A673 (cell line): ENCODE results near the gene NAA10. TPM values are rescaled to one million over a fixed set of nuclear protein-coding genes. Genes with fewer than 3 reads are reported as not detected.

Experiments
- BruUV-seq: library from RNA; stranded (reverse); fragments of 400-500 nt; replicated peaks from 2 replicates; lab custom pipeline; 2021; lab: Mats Ljungman, UMichigan
- CTCF ChIA-PET: fragments of 300-600 bp; sonication (Branson Sonifier 250); formaldehyde crosslinking; loops from one replicate; lab custom pipeline; 2022; ENCODE audit warnings: antibody characterized with exemption; lab: Charles Lee
- POLR2A ChIA-PET: fragments of 300-600 bp; sonication (Branson Sonifier 250); formaldehyde crosslinking; loops from one replicate; lab custom pipeline; 2022; ENCODE audit warnings: antibody characterized with exemption; ENCODE audit not compliant: low non-redundant PET; lab: Charles Lee
- DNase-seq: peaks from one replicate; pipeline ENCODE4 v3.0.0-alpha.2; 2015; ENCODE audit warnings: low spot score
- H3K27ac ChIP-seq: fragments of 200-600 bp; sonication (generic); 2 replicates; pipeline ENCODE4 v1.5.1; 2016; ENCODE audit warnings: mixed run types, low read depth, mild to moderate bottlenecking, mixed read lengths, antibody characterized with exemption, low read length; ENCODE audit not compliant: poor library complexity, severe bottlenecking
- H3K27me3 ChIP-seq: fragments of 200-600 bp; sonication (generic); replicated peaks from 2 replicates; pipeline ENCODE4 v1.6.1; 2017; ENCODE audit warnings: mixed run types, low read depth, mild to moderate bottlenecking, mixed read lengths, antibody characterized with exemption, low read length; ENCODE audit not compliant: insufficient read depth, poor library complexity
- H3K36me3 ChIP-seq: fragments of 200-600 bp; sonication (generic); 2 replicates; pipeline ENCODE4 v1.6.1; 2016; ENCODE audit warnings: mixed run types, mild to moderate bottlenecking, mixed read lengths, antibody characterized with exemption, low read length; ENCODE audit not compliant: insufficient read depth, poor library complexity, severe bottlenecking
- H3K4me1 ChIP-seq: fragments of 200-600 bp; sonication (generic); 2 replicates; pipeline ENCODE4 v1.6.1; 2017; ENCODE audit warnings: mixed run types, mild to moderate bottlenecking, mixed read lengths, antibody characterized with exemption, low read length; ENCODE audit not compliant: insufficient read depth, poor library complexity, severe bottlenecking
- H3K4me3 ChIP-seq: fragments of 200-600 bp; sonication (generic); 2 replicates; pipeline ENCODE4 v1.5.1; 2016; ENCODE audit warnings: low read depth, mixed run types, mild to moderate bottlenecking, mixed read lengths, low read length; ENCODE audit not compliant: poor library complexity, severe bottlenecking
- H3K9me3 ChIP-seq: fragments of 200-600 bp; sonication (generic); 2 replicates; pipeline ENCODE4 v1.6.1; 2016; ENCODE audit warnings: mixed run types, low read depth, mild to moderate bottlenecking, mixed read lengths, antibody characterized with exemption, low read length; ENCODE audit not compliant: poor library complexity, severe bottlenecking
- CTCF ChIP-seq: fragments of 300-800, 200-600 bp; sonication (generic); conservative IDR thresholded peaks from 2 replicates; pipeline ENCODE4 v1.5.1; 2017; ENCODE audit warnings: low read depth, mild to moderate bottlenecking, antibody characterized with exemption, low read length, moderate library complexity, mixed read lengths
- EZH2 ChIP-seq: fragments of 200-600 bp; sonication (generic); IDR thresholded peaks from 2 replicates; pipeline ENCODE4 v1.6.1; 2017; ENCODE audit warnings: borderline replicate concordance, low read depth, mild to moderate bottlenecking, mixed read lengths, antibody characterized with exemption, low read length; ENCODE audit not compliant: poor library complexity, severe bottlenecking
- intact Hi-C: fragments of 100-400 bp; cut with micrococcal nuclease; formaldehyde crosslinking; loops from one replicate; pipeline ENCODE4 v1.10.0; 2022; ENCODE audit not compliant: unreplicated experiment
- total RNA-seq: library from RNA; stranded (reverse); gene quantifications from 2 replicates; pipeline ENCODE4 v1.2.3, GENCODE V29; 2021

NAA10 gene
- total RNA-seq, 1 experiment from 2014 or later = 140 TPM

GRCh38 chrX:153885968-153886903 is 48.6 kb downstream of the NAA10 start, which contains the start of gene L1CAM:
L1CAM (minus strand) TSS chrX:153886173; CDS start chrX:153875836, 10,337 bp downstream.
- POLR2A ChIA-PET = no interaction called here
- Histone ChIP-seq H3K4me3 (peak within 1 kb of the TSS; percentile 29), H3K27ac (no peak within 1 kb of the TSS), H3K27me3 (peaks cover 36% of the 10 kb centered on the region), H3K36me3 (no peaks in the 10 kb centered on the region), H3K4me1 (no peaks in the 10 kb centered on the region), H3K9me3 (no peaks in the 10 kb centered on the region)
- CTCF ChIA-PET = no interaction called here
- DNase-seq = no peak
- no peak for TF ChIP-seq EZH2
- no peak for TF ChIP-seq CTCF
- intact Hi-C loops = no loop called here
- no TSS peak for BruUV-seq

GRCh38 chrX:153885208-153885787 is 49.5 kb downstream of the NAA10 start:
- TF ChIP-seq CTCF (no peak), EZH2 (no peak)
- ChIA-PET CTCF (no interaction called here), POLR2A (no interaction called here)
- no peak for DNase-seq
- no peaks in the 10 kb centered on the region for H3K9me3 ChIP-seq
- no peak overlapping the region for H3K27ac ChIP-seq
- peaks cover 36% of the 10 kb centered on the region for H3K27me3 ChIP-seq
- no TSS peak for BruUV-seq
- H3K4me1 ChIP-seq = no peaks in the 10 kb centered on the region
- peak overlapping the region; percentile 29 for H3K4me3 ChIP-seq
- intact Hi-C loops = no loop called here
- H3K36me3 ChIP-seq = no peaks in the 10 kb centered on the region

- ChIA-PET POLR2A (no interaction called here), CTCF (interaction anchor here (0.5 kb wide), 1 partner anchor 16 kb away, joined by 4 read pairs; no protein-coding TSS in a partner anchor)
- BruUV-seq = no TSS peak
- Histone ChIP-seq H3K4me3 (no peak overlapping the region), H3K4me1 (no peaks in the 10 kb centered on the region), H3K36me3 (no peaks in the 10 kb centered on the region), H3K9me3 (no peaks in the 10 kb centered on the region), H3K27ac (no peak overlapping the region), H3K27me3 (peaks cover 36% of the 10 kb centered on the region)
- TF ChIP-seq CTCF = no peak
- TF ChIP-seq EZH2 = no peak
- intact Hi-C loops = no loop called here
- no peak for DNase-seq
Observed at GRCh38 chrX:153884590-153884989, 50.2 kb downstream of the NAA10 start.
